GM18508 (cell line): ENCODE data around the gene PGBD5.

Source experiments
- ATAC-seq: cut with Tn5 transposase; IDR thresholded peaks from one replicate; pipeline ENCODE4 v1.9.1; 2021; ENCODE audit warnings: moderate number of reproducible peaks; ENCODE audit not compliant: insufficient read depth, unreplicated experiment

Gene PGBD5

DNA sequence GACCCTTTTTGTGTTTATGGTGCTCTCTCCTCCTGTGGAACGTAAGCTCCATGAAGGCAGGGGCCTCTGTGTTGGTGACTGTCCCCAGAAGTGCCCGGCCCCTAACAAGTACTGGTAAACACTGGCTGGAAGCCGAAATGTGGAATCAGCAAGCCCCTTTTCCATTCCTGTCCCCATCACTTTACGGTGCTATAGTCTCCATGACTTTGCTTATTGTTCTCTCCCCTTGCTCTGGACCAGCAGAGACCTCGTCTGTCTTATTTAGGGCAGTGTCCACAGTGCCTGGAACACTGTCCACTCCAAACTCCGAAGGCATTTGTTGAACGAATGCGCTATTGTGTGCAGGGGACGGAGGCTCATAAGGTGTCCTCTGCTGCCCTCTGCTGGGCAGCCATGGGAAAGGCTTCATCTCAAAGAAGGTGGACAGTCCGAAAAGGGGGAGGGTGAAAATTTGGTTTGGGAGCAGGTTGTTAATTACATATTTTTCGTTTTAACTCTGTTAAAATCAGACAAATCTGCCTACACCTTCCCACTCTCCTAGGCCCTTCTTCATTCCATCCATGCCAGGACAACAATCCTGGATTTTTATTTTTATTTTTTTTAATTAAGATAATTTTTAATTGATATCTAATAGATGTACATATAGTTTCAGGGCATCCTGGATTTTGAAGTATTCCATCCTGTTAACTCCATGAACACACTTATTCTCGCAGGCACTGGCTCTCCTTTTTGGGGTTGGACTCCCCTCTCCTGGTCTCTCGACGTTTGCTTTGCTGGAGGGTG is 115.6 kb downstream of the PGBD5 start:
- ATAC-seq: no peak

DNA sequence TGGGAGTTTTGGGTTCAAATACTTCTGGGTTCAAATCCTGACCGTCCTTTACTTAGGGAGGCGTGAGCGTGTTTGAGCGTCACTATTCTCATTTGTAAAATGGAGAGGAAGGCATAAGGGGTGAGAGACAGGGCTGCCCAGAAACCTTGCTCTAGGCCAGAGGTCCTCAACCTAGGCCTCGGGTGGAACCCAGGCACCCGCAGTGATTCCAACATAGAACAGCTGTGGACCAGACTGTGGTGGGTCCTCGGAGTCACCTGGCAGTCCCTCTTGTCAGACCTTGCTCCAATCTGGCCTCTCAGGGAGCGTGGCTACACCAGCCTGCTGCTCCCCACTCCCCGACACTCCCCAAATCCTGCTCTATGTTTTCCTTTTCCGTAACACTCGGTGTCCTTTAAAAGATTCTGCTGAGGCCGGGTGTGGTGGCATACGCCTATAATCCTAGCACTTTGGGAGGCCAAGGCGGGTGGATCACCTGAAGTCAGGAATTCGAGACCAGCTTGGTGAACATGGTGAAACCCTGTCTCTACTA is 116.4 kb downstream of the PGBD5 start:
- ATAC-seq: no peak

GRCh38 chr1:230308821-230309220 is 117.3 kb downstream of the PGBD5 start:
- ATAC-seq: no peak

- no peak for ATAC-seq
Observed at GRCh38 chr1:230308039-230308438, 118.1 kb downstream of the PGBD5 start.

- ATAC-seq: no peak
Observed at GRCh38 chr1:230307213-230307612, 118.9 kb downstream of the PGBD5 start.

DNA sequence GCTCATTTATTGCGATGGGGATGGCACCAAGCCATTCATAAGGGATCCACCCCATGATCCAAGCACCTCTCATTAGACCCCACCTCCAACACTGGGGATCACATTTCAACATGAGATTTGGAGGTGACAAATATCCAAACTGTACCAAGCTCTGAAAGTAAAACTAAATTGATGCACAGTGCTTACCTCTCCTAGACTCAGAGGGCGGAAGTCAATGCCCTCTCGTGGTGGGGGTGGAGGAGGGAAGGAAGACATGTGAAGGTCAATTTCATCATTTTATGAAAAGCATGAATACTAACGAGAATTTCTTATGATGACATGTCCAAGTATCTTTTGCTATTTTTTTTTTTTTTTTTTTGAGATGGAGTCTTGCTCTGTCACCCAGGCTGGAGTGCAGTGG is 120.0 kb downstream of the PGBD5 start:
- no peak for ATAC-seq

GRCh38 chr1:230303822-230304221 is 122.3 kb downstream of the PGBD5 start:
- no peak for ATAC-seq

GRCh38 chr1:230303069-230303468 is 123.1 kb downstream of the PGBD5 start:
- ATAC-seq: no peak

- ATAC-seq: no peak
Observed at GRCh38 chr1:230301822-230302221, 124.3 kb downstream of the PGBD5 start.

DNA sequence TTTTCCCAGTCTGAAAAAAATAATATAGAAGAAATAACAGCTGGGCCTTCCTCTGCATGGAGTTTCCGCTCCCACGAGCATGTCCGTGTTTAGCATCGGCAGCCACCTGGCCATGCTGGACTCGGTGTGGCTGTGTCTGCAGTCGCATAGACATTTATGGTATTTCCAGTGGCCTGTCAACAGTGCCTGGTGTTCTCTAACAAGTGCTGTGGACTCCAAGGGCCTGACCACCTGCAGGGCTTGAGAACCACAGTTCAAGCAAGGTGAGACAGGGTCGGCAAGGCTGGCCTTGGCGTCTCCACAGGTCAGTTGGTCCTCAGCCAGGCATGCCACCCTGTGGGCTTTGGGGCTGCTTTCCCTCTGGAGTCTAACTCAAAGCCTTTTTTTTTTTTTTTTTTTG is 124.8 kb downstream of the PGBD5 start:
- ATAC-seq: no peak

- no peak for ATAC-seq
Observed at GRCh38 chr1:230300322-230301301, 125.5 kb downstream of the PGBD5 start.

GRCh38 chr1:230299191-230300006 is 126.7 kb downstream of the PGBD5 start:
- no peak for ATAC-seq

- no peak for ATAC-seq
Observed at GRCh38 chr1:230295367-230295766, 130.8 kb downstream of the PGBD5 start.

- ATAC-seq: no peak
Observed at GRCh38 chr1:230293390-230293700, 132.8 kb downstream of the PGBD5 start.

GRCh38 chr1:230292689-230293389 is 133.3 kb downstream of the PGBD5 start:
- ATAC-seq: no peak

GRCh38 chr1:230291731-230292620 is 134.2 kb downstream of the PGBD5 start:
- no peak for ATAC-seq

DNA sequence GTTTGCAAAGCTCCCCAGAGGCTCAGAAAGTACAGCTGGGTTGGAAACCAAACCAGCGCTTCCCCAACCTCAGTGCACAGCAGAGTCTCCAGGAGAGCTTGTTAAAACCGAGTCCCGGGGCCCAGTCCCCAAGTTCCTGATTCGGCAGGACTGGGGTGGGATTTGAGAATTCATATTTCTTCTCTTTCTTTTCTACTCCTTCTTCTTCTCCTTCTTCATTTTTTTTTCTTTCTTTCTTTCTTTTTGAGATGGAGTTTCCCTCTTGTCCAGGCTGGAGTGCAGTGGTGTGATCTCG is 136.8 kb downstream of the PGBD5 start:
- no peak for ATAC-seq

DNA sequence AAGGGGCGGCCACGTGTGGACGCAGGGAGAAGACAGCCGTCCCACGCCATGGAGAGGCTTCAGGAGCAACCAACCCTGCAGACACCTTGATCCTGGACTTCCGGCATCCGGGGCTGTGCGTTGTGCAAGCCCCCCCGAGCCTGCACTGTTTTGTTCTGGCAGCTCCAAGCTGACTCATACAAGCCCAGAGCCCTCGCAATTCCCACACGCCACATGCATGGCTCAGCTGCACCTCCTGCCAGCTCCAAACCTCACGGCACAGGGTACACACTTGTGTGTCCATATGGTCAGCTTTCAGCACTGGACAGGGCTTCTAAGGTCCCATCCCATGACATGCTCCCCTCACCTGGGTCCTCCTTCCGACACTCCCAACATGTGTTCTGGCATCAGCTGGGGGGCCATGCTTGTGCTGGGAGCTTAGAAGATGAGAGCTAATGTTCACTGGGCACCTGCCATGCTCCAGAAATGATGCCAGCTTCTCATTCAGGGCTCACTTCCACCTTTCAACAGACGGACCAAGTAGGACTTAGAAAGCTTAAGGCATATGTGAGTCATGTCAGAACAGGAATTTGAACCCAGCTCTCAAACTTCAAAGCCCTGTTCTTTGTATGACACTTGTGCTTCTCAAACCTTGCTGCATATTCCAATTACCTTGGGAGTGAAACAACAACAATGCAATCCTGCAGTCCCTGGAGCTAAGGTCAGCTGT is 137.3 kb downstream of the PGBD5 start:
- ATAC-seq: no peak
